Endothelial cell (in vitro differentiated cells): ENCODE measurements around the gene B3GNT3. TPM values are rescaled to one million over a fixed set of nuclear protein-coding genes. Genes with fewer than 3 reads are reported as not detected.
A peak's percentile ranks its signal among the peaks of the same experiment; 100 is the strongest.

ENCODE experiments used
- DNase-seq: peaks from one replicate; pipeline ENCODE4 v3.0.0; 2021; ENCODE audit warnings: low spot score
- H3K27ac Mint-ChIP-seq: one replicate; pipeline ENCODE4 v1.8.0; 2021; ENCODE audit warnings: mixed read lengths, inconsistent platforms; ENCODE audit not compliant: unreplicated experiment
- H3K27me3 Mint-ChIP-seq: one replicate; pipeline ENCODE4 v1.8.0; 2021; ENCODE audit warnings: mild to moderate bottlenecking, moderate library complexity, mixed read lengths, inconsistent platforms; ENCODE audit not compliant: unreplicated experiment
- H3K36me3 Mint-ChIP-seq: one replicate; pipeline ENCODE4 v1.8.0; 2021; ENCODE audit warnings: mild to moderate bottlenecking, low read depth, mixed read lengths, inconsistent platforms; ENCODE audit not compliant: unreplicated experiment
- H3K4me1 Mint-ChIP-seq: one replicate; pipeline ENCODE4 v1.8.0; 2021; ENCODE audit warnings: mild to moderate bottlenecking, mixed read lengths, inconsistent platforms; ENCODE audit not compliant: unreplicated experiment
- H3K4me3 Mint-ChIP-seq: one replicate; pipeline ENCODE4 v1.8.0; 2021; ENCODE audit warnings: mild to moderate bottlenecking, mixed read lengths, inconsistent platforms; ENCODE audit not compliant: unreplicated experiment
- H3K9me3 Mint-ChIP-seq: one replicate; pipeline ENCODE4 v1.8.0; 2021; ENCODE audit warnings: mixed read lengths, inconsistent platforms; ENCODE audit not compliant: unreplicated experiment
- CTCF ChIP-seq: fragments of 200-600 bp; sonication (generic); IDR thresholded peaks from one replicate; pipeline ENCODE4 v1.5.0; 2021; ENCODE audit warnings: antibody characterized with exemption; ENCODE audit not compliant: unreplicated experiment
- total RNA-seq: library from RNA; stranded (reverse); fragmentation: NEBNext Ultra II Directional; extraction: Animal tissue kit (Norgen Biotek cat#: 25700); gene quantifications from one replicate; pipeline ENCODE4 v1.2.1, GENCODE V29; 2021; ENCODE audit not compliant: unreplicated experiment

B3GNT3 gene
- total RNA-seq, 1 donor from 2014 or later = 0.77 TPM

GRCh38 chr19:17761148-17761547 is 33.8 kb upstream of the B3GNT3 start:
- Mint-ChIP-seq H3K27me3 (peaks cover 3% of the 10 kb centered on the region), H3K27ac (no peak overlapping the region), H3K9me3 (no peaks in the 10 kb centered on the region), H3K4me1 (peaks cover 3% of the 10 kb centered on the region), H3K36me3 (no peaks in the 10 kb centered on the region), H3K4me3 (no peak overlapping the region)
- no peak for DNase-seq
- TF ChIP-seq CTCF = no peak

- H3K4me1 Mint-ChIP-seq = peaks cover 6% of the 10 kb centered on the region
- H3K27ac Mint-ChIP-seq = no peak overlapping the region
- no peak for DNase-seq
- TF ChIP-seq CTCF = no peak
- H3K4me3 Mint-ChIP-seq = no peak overlapping the region
- H3K9me3 Mint-ChIP-seq = no peaks in the 10 kb centered on the region
- peaks cover 3% of the 10 kb centered on the region for H3K27me3 Mint-ChIP-seq
- no peaks in the 10 kb centered on the region for H3K36me3 Mint-ChIP-seq
Measured at GRCh38 chr19:17762505-17763229, 32.3 kb upstream of the B3GNT3 start.

GRCh38 chr19:17764348-17764747 is 30.6 kb upstream of the B3GNT3 start:
- peaks cover 3% of the 10 kb centered on the region for H3K4me1 Mint-ChIP-seq
- no peak for TF ChIP-seq CTCF
- DNase-seq = no peak
- no peak overlapping the region for H3K27ac Mint-ChIP-seq
- H3K4me3 Mint-ChIP-seq = no peak overlapping the region
- H3K9me3 Mint-ChIP-seq = no peaks in the 10 kb centered on the region
- no peaks in the 10 kb centered on the region for H3K27me3 Mint-ChIP-seq
- H3K36me3 Mint-ChIP-seq = no peaks in the 10 kb centered on the region

GRCh38 chr19:17765069-17765618 is 29.8 kb upstream of the B3GNT3 start:
- Mint-ChIP-seq H3K4me3 (no peak overlapping the region), H3K9me3 (no peaks in the 10 kb centered on the region), H3K27me3 (no peaks in the 10 kb centered on the region), H3K36me3 (no peaks in the 10 kb centered on the region), H3K4me1 (peaks cover 3% of the 10 kb centered on the region), H3K27ac (no peak overlapping the region)
- TF ChIP-seq CTCF = no peak
- DNase-seq = no peak

GRCh38 chr19:17766543-17767131 is 28.3 kb upstream of the B3GNT3 start:
- H3K27ac Mint-ChIP-seq = no peak overlapping the region
- DNase-seq = peak; percentile 92

More at GRCh38 chr19:17766543-17767131, 28.3 kb upstream of the B3GNT3 start:
- no peaks in the 10 kb centered on the region for H3K36me3 Mint-ChIP-seq
- peak; percentile 75 for TF ChIP-seq CTCF
- H3K4me3 Mint-ChIP-seq = no peak overlapping the region
- peaks cover 3% of the 10 kb centered on the region for H3K4me1 Mint-ChIP-seq
- no peaks in the 10 kb centered on the region for H3K9me3 Mint-ChIP-seq
- H3K27me3 Mint-ChIP-seq = peaks cover 2% of the 10 kb centered on the region
